GM23338 (cell line): ENCODE data around the gene TFDP1.

Experiments used
- CREB1 ChIP-seq: fragments of 250-450 bp; sonication (Bioruptor Pico); IDR thresholded peaks from 2 replicates; pipeline ENCODE4 v1.5.0; 2020; ENCODE audit warnings: low read depth, mild to moderate bottlenecking, moderate library complexity
- EZH2 ChIP-seq: fragments of 200-600 bp; sonication (generic); IDR thresholded peaks from one replicate; pipeline ENCODE4 v1.8.0; 2017; ENCODE audit warnings: antibody characterized with exemption, mild to moderate bottlenecking, low read depth; ENCODE audit not compliant: unreplicated experiment
- EZH2phosphoT487 ChIP-seq: fragments of 200-600 bp; sonication (generic); IDR thresholded peaks from one replicate; pipeline ENCODE4 v1.8.1; 2018; ENCODE audit warnings: antibody characterized with exemption; ENCODE audit not compliant: unreplicated experiment
- POLR2AphosphoS5 ChIP-seq: IDR thresholded peaks from 2 replicates; pipeline ENCODE4 v1.6.1; 2016; ENCODE audit warnings: antibody characterized with exemption, low read depth
- ZNF331 ChIP-seq: fragments of 250-450 bp; sonication (Bioruptor Pico); IDR thresholded peaks from 2 replicates; pipeline ENCODE4 v1.5.0; 2020; ENCODE audit warnings: low read depth, mild to moderate bottlenecking, moderate library complexity
- TF ChIP-seq, protein P1 (sequence below), 2 experiments: fragments of 200-600 bp in 1 of 2; sonication (generic) in 1 of 2; conservative IDR thresholded peaks; 2 replicates each; pipeline versions ENCODE4 v1.5.1 to v1.6.1; 2016 to 2017; ENCODE audit warnings: antibody characterized with exemption in 2 of 2, low read depth in 2 of 2, mild to moderate bottlenecking in 2 of 2, moderate library complexity in 1 of 2
- TF ChIP-seq, protein P2 (sequence below): IDR thresholded peaks from one replicate; pipeline ENCODE4 v1.6.1; 2018; ENCODE audit warnings: antibody characterized with exemption; ENCODE audit not compliant: unreplicated experiment

DNA sequence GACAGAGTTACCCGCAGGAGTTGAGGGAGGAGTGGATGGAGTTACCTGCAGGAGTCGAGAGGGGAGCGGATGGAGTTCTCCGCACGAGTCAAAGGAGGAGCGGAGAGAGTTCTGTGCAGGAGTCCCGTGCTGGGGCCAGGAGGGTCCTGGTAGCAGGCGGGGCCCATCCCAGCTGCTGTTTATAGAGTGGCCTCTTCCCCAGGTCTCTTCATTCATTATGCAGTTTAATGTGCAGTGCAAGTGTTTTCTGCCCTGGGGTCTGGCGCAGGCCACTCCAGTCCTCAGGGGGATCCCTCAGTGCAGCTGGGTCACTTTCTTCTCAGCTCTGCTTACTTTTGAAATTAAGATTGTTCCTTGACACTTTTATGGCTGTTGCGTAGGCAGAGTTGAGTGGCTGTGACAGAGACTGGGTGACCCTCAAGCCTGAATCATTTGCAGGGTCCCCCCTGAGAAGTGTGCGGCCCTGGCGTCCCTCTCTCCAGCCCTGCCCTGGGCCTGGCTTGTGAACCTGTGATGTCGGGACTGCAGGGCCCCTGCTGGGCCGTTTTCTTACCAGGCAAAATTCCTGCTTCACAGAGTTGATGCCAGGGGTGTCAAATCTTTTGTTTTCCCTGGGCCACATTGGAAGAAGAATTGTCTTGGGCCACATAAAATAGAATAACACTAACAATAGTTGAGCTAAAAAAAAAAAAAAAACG lies 17.9 kb downstream of the TFDP1 start:
- TF ChIP-seq, protein P1, sequence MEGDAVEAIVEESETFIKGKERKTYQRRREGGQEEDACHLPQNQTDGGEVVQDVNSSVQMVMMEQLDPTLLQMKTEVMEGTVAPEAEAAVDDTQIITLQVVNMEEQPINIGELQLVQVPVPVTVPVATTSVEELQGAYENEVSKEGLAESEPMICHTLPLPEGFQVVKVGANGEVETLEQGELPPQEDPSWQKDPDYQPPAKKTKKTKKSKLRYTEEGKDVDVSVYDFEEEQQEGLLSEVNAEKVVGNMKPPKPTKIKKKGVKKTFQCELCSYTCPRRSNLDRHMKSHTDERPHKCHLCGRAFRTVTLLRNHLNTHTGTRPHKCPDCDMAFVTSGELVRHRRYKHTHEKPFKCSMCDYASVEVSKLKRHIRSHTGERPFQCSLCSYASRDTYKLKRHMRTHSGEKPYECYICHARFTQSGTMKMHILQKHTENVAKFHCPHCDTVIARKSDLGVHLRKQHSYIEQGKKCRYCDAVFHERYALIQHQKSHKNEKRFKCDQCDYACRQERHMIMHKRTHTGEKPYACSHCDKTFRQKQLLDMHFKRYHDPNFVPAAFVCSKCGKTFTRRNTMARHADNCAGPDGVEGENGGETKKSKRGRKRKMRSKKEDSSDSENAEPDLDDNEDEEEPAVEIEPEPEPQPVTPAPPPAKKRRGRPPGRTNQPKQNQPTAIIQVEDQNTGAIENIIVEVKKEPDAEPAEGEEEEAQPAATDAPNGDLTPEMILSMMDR (conservative IDR thresholded peaks at IDR 0.05; ENCODE audit: low read depth in 2 of 2), result no peak
- TF ChIP-seq POLR2AphosphoS5 (no peak), CREB1 (no peak), EZH2phosphoT487 (no peak), EZH2 (no peak), ZNF331 (no peak)
- TF ChIP-seq, protein P2, sequence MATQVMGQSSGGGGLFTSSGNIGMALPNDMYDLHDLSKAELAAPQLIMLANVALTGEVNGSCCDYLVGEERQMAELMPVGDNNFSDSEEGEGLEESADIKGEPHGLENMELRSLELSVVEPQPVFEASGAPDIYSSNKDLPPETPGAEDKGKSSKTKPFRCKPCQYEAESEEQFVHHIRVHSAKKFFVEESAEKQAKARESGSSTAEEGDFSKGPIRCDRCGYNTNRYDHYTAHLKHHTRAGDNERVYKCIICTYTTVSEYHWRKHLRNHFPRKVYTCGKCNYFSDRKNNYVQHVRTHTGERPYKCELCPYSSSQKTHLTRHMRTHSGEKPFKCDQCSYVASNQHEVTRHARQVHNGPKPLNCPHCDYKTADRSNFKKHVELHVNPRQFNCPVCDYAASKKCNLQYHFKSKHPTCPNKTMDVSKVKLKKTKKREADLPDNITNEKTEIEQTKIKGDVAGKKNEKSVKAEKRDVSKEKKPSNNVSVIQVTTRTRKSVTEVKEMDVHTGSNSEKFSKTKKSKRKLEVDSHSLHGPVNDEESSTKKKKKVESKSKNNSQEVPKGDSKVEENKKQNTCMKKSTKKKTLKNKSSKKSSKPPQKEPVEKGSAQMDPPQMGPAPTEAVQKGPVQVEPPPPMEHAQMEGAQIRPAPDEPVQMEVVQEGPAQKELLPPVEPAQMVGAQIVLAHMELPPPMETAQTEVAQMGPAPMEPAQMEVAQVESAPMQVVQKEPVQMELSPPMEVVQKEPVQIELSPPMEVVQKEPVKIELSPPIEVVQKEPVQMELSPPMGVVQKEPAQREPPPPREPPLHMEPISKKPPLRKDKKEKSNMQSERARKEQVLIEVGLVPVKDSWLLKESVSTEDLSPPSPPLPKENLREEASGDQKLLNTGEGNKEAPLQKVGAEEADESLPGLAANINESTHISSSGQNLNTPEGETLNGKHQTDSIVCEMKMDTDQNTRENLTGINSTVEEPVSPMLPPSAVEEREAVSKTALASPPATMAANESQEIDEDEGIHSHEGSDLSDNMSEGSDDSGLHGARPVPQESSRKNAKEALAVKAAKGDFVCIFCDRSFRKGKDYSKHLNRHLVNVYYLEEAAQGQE, result no peak
